Right atrium auricular region (tissue), 2 donors: ENCODE data around the gene ENTREP1. TPM values are rescaled to one million over a fixed set of nuclear protein-coding genes. Genes with fewer than 3 reads are reported as not detected.

ENCODE experiments used
- DNase-seq: peaks from one replicate; pipeline ENCODE4 v3.0.0-alpha.2; 2019; ENCODE audit warnings: low spot score
- H3K27ac ChIP-seq, 2 donors: fragments of 200-600 bp; sonication (generic); 1 replicate in 1 of 2; 2 replicates in 1 of 2; pipeline ENCODE4 v1.5.1; 2016 to 2019
- H3K27me3 ChIP-seq, 2 donors: fragments of 200-600 bp; sonication (generic); one replicate each; pipeline versions ENCODE4 v1.5.1 to v1.6.0; 2017 to 2019
- H3K36me3 ChIP-seq: fragments of 200-600 bp; sonication (generic); one replicate; pipeline ENCODE4 v1.5.1; 2016
- H3K4me1 ChIP-seq, 2 donors: fragments of 200-600 bp; sonication (generic); one replicate each; pipeline versions ENCODE4 v1.5.1 to v1.6.0; 2017 to 2019
- H3K4me3 ChIP-seq, 2 donors: fragments of 200-600 bp; sonication (generic); 1 replicate in 1 of 2; 2 replicates in 1 of 2; pipeline ENCODE4 v1.5.1; 2017 to 2019; ENCODE audit warnings: mild to moderate bottlenecking in 1 of 2, moderate library complexity in 1 of 2
- H3K9me3 ChIP-seq, 2 donors: fragments of 200-600 bp; sonication (generic); one replicate each; pipeline ENCODE4 v1.5.1; 2019
- CTCF ChIP-seq, 2 donors: fragments of 200-600 bp; sonication (generic); IDR thresholded peaks; one replicate each; pipeline ENCODE4 v1.5.1; 2019; ENCODE audit warnings: antibody characterized with exemption in 2 of 2
- total RNA-seq, 2 donors: library from RNA; depleted of rRNA; stranded (reverse); fragments of >200 nt; gene quantifications; one replicate each; pipeline ENCODE4 v1.1.0, GENCODE V29; 2016

The ENTREP1 gene
- total RNA-seq, 2 donors from 2014 or later, result 12.1 to 16.2 TPM

DNA sequence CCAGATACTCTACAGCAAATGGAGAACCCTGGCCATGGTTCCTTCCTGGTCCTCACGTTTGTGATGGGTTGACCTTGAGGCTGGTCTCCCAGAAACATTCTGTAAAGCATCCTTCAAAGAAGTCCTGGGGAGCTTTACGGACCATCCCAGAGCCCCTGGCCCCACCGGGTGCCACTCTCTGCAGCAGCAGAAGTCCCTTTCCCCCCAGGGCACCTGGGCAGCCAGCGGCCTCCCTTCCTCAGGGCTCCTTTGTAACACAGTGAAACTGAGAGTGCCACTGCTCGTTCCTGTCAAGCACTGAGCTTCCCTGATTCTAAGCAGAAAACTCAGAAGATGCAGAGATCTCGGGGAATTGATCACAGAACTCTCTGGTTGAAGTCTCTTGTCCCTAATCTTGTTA lies 104.3 kb downstream of the ENTREP1 start:
- Histone ChIP-seq H3K4me1 (no peaks in the 10 kb centered on the region), H3K4me3 (no peak overlapping the region), H3K36me3 (no peaks in the 10 kb centered on the region), H3K9me3 (no peaks in the 10 kb centered on the region), H3K27me3 (no peaks in the 10 kb centered on the region), H3K27ac (no peak overlapping the region)
- DNase-seq, result no peak
- TF ChIP-seq CTCF (IDR thresholded peaks at IDR 0.05), result no peak

- Histone ChIP-seq H3K27me3 (no peaks in the 10 kb centered on the region), H3K9me3 (no peaks in the 10 kb centered on the region), H3K27ac (no peak overlapping the region), H3K36me3 (no peaks in the 10 kb centered on the region), H3K4me3 (no peak overlapping the region), H3K4me1 (no peaks in the 10 kb centered on the region)
- no peak for DNase-seq
- no peak for TF ChIP-seq CTCF (IDR thresholded peaks at IDR 0.05)
These were observed 105.2 kb downstream of the ENTREP1 start for GRCh38 chr9:69430206-69430605.

- no peak overlapping the region for H3K27ac ChIP-seq
- no peaks in the 10 kb centered on the region for H3K36me3 ChIP-seq
These were observed 106.2 kb downstream of the ENTREP1 start for GRCh38 chr9:69431203-69431602.

DNA sequence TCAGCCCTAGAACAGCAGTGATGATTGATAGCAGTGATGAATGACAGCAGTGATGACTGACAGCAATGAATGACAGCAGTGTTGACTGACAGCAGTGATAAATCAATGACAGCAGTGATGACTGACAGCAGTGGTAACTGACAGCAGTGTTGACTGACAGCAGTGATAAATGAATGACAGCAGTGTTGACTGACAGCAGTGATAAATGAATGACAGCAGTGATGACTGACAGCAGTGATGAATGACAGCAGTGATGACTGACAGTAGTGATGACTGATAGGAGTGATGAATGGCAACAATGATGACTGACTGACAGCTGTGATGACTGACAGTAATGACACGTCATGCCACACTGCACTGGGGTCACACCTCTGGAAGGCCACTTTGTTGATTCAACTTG lies 106.8 kb downstream of the ENTREP1 start:
- H3K36me3 ChIP-seq, result no peaks in the 10 kb centered on the region
- no peaks in the 10 kb centered on the region for H3K27me3 ChIP-seq
- H3K4me1 ChIP-seq, result no peaks in the 10 kb centered on the region
- H3K27ac ChIP-seq, result no peak overlapping the region
- no peak for DNase-seq
- H3K9me3 ChIP-seq, result no peaks in the 10 kb centered on the region
- no peak for TF ChIP-seq CTCF (IDR thresholded peaks at IDR 0.05)
- H3K4me3 ChIP-seq, result no peak overlapping the region

More at GRCh38 chr9:69431203-69431602, 106.2 kb downstream of the ENTREP1 start:
- H3K4me1 ChIP-seq, result no peaks in the 10 kb centered on the region
- H3K4me3 ChIP-seq, result no peak overlapping the region
- DNase-seq, result no peak
- H3K27me3 ChIP-seq, result no peaks in the 10 kb centered on the region
- no peaks in the 10 kb centered on the region for H3K9me3 ChIP-seq
- TF ChIP-seq CTCF (IDR thresholded peaks at IDR 0.05), result no peak

DNA sequence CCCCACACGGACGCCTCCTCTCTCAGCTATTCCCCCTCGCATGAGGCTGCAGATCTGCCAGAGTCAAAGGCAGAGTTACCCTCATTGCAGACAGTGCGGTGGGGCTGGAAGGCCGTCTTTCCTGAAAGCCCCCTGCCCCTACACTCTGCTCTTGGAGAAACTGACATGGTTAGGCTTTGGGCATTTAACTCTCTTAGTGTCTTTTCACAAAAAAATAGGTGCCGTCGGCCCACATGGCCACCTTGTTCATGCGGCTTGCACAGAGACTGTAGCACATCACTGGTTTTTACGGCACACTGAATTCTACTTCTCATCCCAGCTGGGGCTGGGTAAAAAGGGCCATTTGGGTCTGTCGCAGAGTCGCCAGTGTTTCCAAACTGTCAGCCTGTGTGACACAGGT lies 107.6 kb downstream of the ENTREP1 start:
- TF ChIP-seq CTCF (IDR thresholded peaks at IDR 0.05), result no peak
- Histone ChIP-seq H3K4me3 (no peak overlapping the region), H3K4me1 (no peaks in the 10 kb centered on the region), H3K27me3 (no peaks in the 10 kb centered on the region), H3K36me3 (no peaks in the 10 kb centered on the region), H3K9me3 (no peaks in the 10 kb centered on the region), H3K27ac (no peak overlapping the region)
- no peak for DNase-seq

DNA sequence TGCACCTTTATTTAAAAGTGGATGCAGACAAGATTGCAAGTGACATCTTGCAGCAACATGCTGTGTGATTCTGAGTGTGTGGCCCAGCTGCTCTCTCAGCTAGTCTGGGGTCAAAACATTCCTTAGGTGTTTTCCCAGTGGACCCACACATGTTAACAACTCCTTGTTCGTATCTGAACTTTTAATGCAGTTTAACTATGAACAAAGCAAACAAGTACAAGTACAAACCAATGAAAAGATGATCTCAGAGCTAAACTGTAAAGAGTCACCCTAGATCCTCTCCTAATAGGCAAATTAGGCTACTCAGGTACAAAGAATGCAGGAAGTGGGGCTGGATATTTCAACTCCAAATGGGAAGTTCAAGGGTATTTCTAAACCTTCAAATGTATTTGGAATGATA lies 108.4 kb downstream of the ENTREP1 start:
- TF ChIP-seq CTCF (IDR thresholded peaks at IDR 0.05), result no peak
- H3K27me3 ChIP-seq, result no peaks in the 10 kb centered on the region
- H3K36me3 ChIP-seq, result no peaks in the 10 kb centered on the region
- no peaks in the 10 kb centered on the region for H3K4me1 ChIP-seq
- H3K27ac ChIP-seq, result no peak overlapping the region
- H3K4me3 ChIP-seq, result no peak overlapping the region
- no peaks in the 10 kb centered on the region for H3K9me3 ChIP-seq
- no peak for DNase-seq
